ENCODE results near the gene WDR44.
"Not testable (repeated sequence)": the region's sequence is repeated elsewhere in the genome, so short reads cannot be mapped to it uniquely, and the experiment has no call there.

DNA sequence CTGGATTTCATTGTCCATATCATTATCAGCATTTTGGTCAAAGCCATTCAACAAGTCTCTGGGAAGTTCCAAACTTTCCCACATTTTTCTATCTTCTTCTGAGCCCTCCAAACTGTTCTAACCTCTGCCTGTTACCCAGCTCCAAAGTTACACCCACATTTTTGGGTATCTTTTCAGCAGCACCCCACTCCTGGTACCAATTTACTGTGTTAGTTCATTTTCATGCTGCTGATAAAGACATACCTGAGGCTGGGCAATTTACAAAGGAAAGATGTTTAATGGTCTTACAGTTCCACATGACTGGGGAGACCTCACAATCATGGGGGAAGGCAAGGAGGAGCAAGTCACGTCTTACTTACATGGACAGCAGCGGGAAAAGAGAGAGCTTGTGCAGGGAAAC is 40.1 kb upstream of the WDR44 start:
- TF ChIP-seq, protein P1, sequence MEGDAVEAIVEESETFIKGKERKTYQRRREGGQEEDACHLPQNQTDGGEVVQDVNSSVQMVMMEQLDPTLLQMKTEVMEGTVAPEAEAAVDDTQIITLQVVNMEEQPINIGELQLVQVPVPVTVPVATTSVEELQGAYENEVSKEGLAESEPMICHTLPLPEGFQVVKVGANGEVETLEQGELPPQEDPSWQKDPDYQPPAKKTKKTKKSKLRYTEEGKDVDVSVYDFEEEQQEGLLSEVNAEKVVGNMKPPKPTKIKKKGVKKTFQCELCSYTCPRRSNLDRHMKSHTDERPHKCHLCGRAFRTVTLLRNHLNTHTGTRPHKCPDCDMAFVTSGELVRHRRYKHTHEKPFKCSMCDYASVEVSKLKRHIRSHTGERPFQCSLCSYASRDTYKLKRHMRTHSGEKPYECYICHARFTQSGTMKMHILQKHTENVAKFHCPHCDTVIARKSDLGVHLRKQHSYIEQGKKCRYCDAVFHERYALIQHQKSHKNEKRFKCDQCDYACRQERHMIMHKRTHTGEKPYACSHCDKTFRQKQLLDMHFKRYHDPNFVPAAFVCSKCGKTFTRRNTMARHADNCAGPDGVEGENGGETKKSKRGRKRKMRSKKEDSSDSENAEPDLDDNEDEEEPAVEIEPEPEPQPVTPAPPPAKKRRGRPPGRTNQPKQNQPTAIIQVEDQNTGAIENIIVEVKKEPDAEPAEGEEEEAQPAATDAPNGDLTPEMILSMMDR (IDR thresholded peaks at IDR 0.05; ENCODE audit: extremely low read depth in 1 of 2, insufficient read depth in 1 of 2, low read depth in 1 of 2, low read length in 2 of 2): not testable (repeated sequence)
- TF ChIP-seq JUN (IDR thresholded peaks at IDR 0.05; ENCODE audit: borderline replicate concordance, insufficient read depth, insufficient read length, low read depth): not testable (repeated sequence)
